Measurements from ENCODE around the gene TUFT1. TPM values are rescaled to one million over a fixed set of nuclear protein-coding genes. Genes with fewer than 3 reads are reported as not detected.
A peak's percentile ranks its signal among the peaks of the same experiment; 100 is the strongest.

TUFT1 gene
- total RNA-seq, 1 experiment from 2014 or later, result 7.9 TPM

- TF ChIP-seq, protein P1, sequence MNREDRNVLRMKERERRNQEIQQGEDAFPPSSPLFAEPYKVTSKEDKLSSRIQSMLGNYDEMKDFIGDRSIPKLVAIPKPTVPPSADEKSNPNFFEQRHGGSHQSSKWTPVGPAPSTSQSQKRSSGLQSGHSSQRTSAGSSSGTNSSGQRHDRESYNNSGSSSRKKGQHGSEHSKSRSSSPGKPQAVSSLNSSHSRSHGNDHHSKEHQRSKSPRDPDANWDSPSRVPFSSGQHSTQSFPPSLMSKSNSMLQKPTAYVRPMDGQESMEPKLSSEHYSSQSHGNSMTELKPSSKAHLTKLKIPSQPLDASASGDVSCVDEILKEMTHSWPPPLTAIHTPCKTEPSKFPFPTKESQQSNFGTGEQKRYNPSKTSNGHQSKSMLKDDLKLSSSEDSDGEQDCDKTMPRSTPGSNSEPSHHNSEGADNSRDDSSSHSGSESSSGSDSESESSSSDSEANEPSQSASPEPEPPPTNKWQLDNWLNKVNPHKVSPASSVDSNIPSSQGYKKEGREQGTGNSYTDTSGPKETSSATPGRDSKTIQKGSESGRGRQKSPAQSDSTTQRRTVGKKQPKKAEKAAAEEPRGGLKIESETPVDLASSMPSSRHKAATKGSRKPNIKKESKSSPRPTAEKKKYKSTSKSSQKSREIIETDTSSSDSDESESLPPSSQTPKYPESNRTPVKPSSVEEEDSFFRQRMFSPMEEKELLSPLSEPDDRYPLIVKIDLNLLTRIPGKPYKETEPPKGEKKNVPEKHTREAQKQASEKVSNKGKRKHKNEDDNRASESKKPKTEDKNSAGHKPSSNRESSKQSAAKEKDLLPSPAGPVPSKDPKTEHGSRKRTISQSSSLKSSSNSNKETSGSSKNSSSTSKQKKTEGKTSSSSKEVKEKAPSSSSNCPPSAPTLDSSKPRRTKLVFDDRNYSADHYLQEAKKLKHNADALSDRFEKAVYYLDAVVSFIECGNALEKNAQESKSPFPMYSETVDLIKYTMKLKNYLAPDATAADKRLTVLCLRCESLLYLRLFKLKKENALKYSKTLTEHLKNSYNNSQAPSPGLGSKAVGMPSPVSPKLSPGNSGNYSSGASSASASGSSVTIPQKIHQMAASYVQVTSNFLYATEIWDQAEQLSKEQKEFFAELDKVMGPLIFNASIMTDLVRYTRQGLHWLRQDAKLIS (CRISPR knock-in tag; IDR thresholded peaks at IDR 0.05; ENCODE audit: borderline replicate concordance), result no peak
- TF ChIP-seq, protein P2, sequence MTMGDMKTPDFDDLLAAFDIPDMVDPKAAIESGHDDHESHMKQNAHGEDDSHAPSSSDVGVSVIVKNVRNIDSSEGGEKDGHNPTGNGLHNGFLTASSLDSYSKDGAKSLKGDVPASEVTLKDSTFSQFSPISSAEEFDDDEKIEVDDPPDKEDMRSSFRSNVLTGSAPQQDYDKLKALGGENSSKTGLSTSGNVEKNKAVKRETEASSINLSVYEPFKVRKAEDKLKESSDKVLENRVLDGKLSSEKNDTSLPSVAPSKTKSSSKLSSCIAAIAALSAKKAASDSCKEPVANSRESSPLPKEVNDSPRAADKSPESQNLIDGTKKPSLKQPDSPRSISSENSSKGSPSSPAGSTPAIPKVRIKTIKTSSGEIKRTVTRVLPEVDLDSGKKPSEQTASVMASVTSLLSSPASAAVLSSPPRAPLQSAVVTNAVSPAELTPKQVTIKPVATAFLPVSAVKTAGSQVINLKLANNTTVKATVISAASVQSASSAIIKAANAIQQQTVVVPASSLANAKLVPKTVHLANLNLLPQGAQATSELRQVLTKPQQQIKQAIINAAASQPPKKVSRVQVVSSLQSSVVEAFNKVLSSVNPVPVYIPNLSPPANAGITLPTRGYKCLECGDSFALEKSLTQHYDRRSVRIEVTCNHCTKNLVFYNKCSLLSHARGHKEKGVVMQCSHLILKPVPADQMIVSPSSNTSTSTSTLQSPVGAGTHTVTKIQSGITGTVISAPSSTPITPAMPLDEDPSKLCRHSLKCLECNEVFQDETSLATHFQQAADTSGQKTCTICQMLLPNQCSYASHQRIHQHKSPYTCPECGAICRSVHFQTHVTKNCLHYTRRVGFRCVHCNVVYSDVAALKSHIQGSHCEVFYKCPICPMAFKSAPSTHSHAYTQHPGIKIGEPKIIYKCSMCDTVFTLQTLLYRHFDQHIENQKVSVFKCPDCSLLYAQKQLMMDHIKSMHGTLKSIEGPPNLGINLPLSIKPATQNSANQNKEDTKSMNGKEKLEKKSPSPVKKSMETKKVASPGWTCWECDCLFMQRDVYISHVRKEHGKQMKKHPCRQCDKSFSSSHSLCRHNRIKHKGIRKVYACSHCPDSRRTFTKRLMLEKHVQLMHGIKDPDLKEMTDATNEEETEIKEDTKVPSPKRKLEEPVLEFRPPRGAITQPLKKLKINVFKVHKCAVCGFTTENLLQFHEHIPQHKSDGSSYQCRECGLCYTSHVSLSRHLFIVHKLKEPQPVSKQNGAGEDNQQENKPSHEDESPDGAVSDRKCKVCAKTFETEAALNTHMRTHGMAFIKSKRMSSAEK (CRISPR knock-in tag; IDR thresholded peaks at IDR 0.05; ENCODE audit: borderline replicate concordance), result no peak
- TF ChIP-seq ZNF219 (CRISPR knock-in tag; IDR thresholded peaks at IDR 0.05; ENCODE audit: borderline replicate concordance), result no peak
- no peak for TF ChIP-seq PRRX2 (CRISPR knock-in tag; IDR thresholded peaks at IDR 0.05)
These were observed 35.4 kb upstream of the TUFT1 start (continued) for GRCh38 chr1:151504759-151505158.

DNA sequence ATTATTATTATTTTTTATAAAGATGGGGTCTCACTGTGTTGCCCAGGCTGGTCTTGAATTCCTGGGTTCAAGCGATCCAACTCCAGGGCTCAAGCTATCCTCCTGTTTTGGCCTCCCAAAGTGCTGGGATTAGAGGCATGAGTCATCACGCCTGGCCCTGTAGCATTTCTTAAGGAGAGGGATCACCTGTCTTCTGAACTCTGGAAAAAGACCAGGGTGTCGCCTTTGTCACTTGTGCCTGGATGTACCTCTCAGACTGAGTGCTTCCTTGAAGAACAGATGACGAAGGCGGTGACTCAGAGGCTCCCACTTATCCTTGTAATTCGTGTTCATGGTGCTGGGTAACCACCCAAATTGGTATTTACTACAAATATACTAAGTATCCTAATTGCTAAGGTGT lies 31.3 kb upstream of the TUFT1 start:
- no peak overlapping the region for H3K4me3 Mint-ChIP-seq
- CTCF ChIA-PET, result no interaction called here
- H3K4me1 Mint-ChIP-seq, result peaks cover 27% of the 10 kb centered on the region
- TF ChIP-seq JAZF1 (CRISPR knock-in tag; IDR thresholded peaks at IDR 0.05) (no peak), ZNF121 (CRISPR knock-in tag; IDR thresholded peaks at IDR 0.05) (peak; percentile 89)
- TF ChIP-seq, protein P3, sequence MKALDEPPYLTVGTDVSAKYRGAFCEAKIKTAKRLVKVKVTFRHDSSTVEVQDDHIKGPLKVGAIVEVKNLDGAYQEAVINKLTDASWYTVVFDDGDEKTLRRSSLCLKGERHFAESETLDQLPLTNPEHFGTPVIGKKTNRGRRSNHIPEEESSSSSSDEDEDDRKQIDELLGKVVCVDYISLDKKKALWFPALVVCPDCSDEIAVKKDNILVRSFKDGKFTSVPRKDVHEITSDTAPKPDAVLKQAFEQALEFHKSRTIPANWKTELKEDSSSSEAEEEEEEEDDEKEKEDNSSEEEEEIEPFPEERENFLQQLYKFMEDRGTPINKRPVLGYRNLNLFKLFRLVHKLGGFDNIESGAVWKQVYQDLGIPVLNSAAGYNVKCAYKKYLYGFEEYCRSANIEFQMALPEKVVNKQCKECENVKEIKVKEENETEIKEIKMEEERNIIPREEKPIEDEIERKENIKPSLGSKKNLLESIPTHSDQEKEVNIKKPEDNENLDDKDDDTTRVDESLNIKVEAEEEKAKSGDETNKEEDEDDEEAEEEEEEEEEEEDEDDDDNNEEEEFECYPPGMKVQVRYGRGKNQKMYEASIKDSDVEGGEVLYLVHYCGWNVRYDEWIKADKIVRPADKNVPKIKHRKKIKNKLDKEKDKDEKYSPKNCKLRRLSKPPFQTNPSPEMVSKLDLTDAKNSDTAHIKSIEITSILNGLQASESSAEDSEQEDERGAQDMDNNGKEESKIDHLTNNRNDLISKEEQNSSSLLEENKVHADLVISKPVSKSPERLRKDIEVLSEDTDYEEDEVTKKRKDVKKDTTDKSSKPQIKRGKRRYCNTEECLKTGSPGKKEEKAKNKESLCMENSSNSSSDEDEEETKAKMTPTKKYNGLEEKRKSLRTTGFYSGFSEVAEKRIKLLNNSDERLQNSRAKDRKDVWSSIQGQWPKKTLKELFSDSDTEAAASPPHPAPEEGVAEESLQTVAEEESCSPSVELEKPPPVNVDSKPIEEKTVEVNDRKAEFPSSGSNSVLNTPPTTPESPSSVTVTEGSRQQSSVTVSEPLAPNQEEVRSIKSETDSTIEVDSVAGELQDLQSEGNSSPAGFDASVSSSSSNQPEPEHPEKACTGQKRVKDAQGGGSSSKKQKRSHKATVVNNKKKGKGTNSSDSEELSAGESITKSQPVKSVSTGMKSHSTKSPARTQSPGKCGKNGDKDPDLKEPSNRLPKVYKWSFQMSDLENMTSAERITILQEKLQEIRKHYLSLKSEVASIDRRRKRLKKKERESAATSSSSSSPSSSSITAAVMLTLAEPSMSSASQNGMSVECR (CRISPR knock-in tag; IDR thresholded peaks at IDR 0.05; ENCODE audit: borderline replicate concordance), result no peak
- ATAC-seq (no peak), DNase-seq (ENCODE audit: low spot score) (no peak)
- POLR2A ChIA-PET, result no interaction called here
- no peak overlapping the region for H3K27ac Mint-ChIP-seq
- H3K36me3 Mint-ChIP-seq, result no peaks in the 10 kb centered on the region
- no peaks in the 10 kb centered on the region for H3K27me3 Mint-ChIP-seq (ENCODE audit: low read depth)
- no peaks in the 10 kb centered on the region for H3K9me3 Mint-ChIP-seq

DNA sequence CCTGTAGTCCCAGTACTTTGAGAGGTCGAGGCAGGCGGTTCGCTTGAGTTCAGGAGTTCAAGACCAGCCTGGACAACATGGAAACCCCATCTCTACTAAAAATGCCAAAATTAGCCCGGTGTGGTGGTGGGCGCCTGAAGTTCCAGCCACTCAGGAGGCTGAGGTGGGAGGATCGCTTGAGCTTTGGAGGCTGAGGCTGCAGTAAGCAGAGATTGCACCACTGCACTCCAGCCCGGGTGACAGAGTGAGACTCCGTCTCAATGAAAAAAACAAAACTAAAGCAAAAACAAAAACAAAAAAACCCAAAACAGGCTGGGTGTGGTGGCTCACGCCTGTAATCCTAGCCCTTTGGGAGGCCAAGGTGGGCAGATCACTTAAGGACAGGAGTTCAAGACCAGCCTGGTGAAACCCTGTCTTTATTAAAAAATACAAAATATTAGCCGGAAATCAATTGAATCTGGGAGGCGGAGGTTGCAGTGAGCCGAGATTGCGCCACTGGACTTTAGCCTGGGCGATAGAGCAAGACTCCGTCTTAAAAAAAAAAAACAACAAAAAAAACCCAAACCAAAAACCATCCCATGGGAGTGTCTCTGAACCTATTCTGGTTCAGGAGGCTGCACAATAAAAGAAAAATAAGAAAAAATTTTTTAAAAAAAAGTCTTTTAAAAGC lies 30.6 kb upstream of the TUFT1 start:
- peak overlapping the region; percentile 27; the same call in 1 of the 2 replicates for H3K27ac Mint-ChIP-seq
- no peaks in the 10 kb centered on the region for H3K9me3 Mint-ChIP-seq
- H3K4me1 Mint-ChIP-seq, result peaks cover 34% of the 10 kb centered on the region
- ChIA-PET CTCF (interaction anchor here (1.0 to 2.3 kb wide), 2 partner anchors 65 to 327 kb away, joined by 3 to 12 read pairs; no protein-coding TSS in a partner anchor), POLR2A (interaction anchor here (1.6 to 4.1 kb wide), 3 partner anchors 31 to 208 kb away, joined by 4 to 56 read pairs (median 7); partner anchors contain the start of gene TUFT1)
- H3K4me3 Mint-ChIP-seq, result peak overlapping the region; percentile 84
- H3K36me3 Mint-ChIP-seq, result no peaks in the 10 kb centered on the region
- H3K27me3 Mint-ChIP-seq (ENCODE audit: low read depth), result no peaks in the 10 kb centered on the region
- no peak for ATAC-seq
- DNase-seq (ENCODE audit: low spot score), result no peak
- TF ChIP-seq TEAD4 (CRISPR knock-in tag; IDR thresholded peaks at IDR 0.05) (no peak), CREM (CRISPR knock-in tag; IDR thresholded peaks at IDR 0.05) (no peak), E2F1 (CRISPR knock-in tag; IDR thresholded peaks at IDR 0.05) (no peak), ETV6 (CRISPR knock-in tag; IDR thresholded peaks at IDR 0.05) (no peak), NFATC4 (CRISPR knock-in tag; IDR thresholded peaks at IDR 0.05) (no peak), OVOL2 (CRISPR knock-in tag; IDR thresholded peaks at IDR 0.05; ENCODE audit: borderline replicate concordance) (no peak), IRF2 (CRISPR knock-in tag; IDR thresholded peaks at IDR 0.05; ENCODE audit: borderline replicate concordance, low read depth) (no peak), ZNF416 (CRISPR knock-in tag; IDR thresholded peaks at IDR 0.05) (no peak)
- TF ChIP-seq, protein P4, sequence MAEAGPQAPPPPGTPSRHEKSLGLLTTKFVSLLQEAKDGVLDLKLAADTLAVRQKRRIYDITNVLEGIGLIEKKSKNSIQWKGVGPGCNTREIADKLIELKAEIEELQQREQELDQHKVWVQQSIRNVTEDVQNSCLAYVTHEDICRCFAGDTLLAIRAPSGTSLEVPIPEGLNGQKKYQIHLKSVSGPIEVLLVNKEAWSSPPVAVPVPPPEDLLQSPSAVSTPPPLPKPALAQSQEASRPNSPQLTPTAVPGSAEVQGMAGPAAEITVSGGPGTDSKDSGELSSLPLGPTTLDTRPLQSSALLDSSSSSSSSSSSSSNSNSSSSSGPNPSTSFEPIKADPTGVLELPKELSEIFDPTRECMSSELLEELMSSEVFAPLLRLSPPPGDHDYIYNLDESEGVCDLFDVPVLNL (CRISPR knock-in tag; IDR thresholded peaks at IDR 0.05; ENCODE audit: borderline replicate concordance, low read depth), result no peak

Measured in WTC11 (cell line).